Tibial nerve (tissue), 3 donors: ENCODE data around the gene GLYR1.

ENCODE experiments used
- POLR2A ChIP-seq, 2 donors: fragments of 450-650 bp; IDR thresholded peaks; one replicate each; pipeline ENCODE4 v1.6.1; 2017; ENCODE audit warnings: antibody characterized with exemption in 2 of 2, mild to moderate bottlenecking in 2 of 2, moderate library complexity in 2 of 2
- TF ChIP-seq, protein P1 (sequence below), 5 experiments: fragments of 200-600 bp in 3 of 5; fragments of 450-650 bp in 2 of 5; sonication (generic) in 3 of 5; IDR thresholded peaks; one replicate each; pipeline ENCODE4 v1.5.1; 2016 to 2019; ENCODE audit warnings: antibody characterized with exemption in 5 of 5, mild to moderate bottlenecking in 3 of 5, moderate library complexity in 2 of 5

DNA sequence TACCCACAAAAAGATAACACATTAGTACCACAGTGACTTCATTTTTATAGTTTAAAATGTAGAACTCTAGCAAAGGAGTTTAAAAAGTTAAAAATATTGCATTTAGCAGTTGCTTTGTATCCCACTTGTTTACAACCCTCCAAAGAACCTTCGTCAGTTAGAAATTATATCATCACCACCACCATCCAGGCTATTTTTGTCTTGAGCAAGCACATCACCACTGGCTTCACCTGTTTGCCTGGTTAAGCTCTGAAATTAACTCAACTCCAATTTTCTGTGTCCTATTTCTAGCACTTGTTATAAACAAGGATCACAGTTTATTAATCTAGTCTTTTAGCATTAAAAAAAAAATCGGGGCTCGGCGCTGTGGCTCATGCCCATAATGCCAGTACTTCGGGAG lies 6.1 kb downstream of the GLYR1 start:
- TF ChIP-seq, protein P1, sequence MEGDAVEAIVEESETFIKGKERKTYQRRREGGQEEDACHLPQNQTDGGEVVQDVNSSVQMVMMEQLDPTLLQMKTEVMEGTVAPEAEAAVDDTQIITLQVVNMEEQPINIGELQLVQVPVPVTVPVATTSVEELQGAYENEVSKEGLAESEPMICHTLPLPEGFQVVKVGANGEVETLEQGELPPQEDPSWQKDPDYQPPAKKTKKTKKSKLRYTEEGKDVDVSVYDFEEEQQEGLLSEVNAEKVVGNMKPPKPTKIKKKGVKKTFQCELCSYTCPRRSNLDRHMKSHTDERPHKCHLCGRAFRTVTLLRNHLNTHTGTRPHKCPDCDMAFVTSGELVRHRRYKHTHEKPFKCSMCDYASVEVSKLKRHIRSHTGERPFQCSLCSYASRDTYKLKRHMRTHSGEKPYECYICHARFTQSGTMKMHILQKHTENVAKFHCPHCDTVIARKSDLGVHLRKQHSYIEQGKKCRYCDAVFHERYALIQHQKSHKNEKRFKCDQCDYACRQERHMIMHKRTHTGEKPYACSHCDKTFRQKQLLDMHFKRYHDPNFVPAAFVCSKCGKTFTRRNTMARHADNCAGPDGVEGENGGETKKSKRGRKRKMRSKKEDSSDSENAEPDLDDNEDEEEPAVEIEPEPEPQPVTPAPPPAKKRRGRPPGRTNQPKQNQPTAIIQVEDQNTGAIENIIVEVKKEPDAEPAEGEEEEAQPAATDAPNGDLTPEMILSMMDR (IDR thresholded peaks at IDR 0.05) = no peak
- TF ChIP-seq POLR2A (IDR thresholded peaks at IDR 0.05) = no peak
